ENCODE measurements around the gene GAS7.
"Not testable (repeated sequence)": the region's sequence is repeated elsewhere in the genome, so short reads cannot be mapped to it uniquely, and the experiment has no call there.

GAS7 gene

GRCh38 chr17:10021272-10021984, 177.0 kb downstream of the GAS7 start:
- DNase-seq (ENCODE audit: low spot score) = no peak

GRCh38 chr17:10019941-10020451, 178.4 kb downstream of the GAS7 start:
- DNase-seq (ENCODE audit: low spot score) = no peak

GRCh38 chr17:10018461-10018891, 179.9 kb downstream of the GAS7 start:
- DNase-seq (ENCODE audit: low spot score) = no peak

GRCh38 chr17:10016958-10017570, 181.3 kb downstream of the GAS7 start:
- not testable (repeated sequence) for DNase-seq (ENCODE audit: low spot score)

GRCh38 chr17:10013365-10014112, 184.9 kb downstream of the GAS7 start:
- no peak for DNase-seq (ENCODE audit: low spot score)

- DNase-seq (ENCODE audit: low spot score) = no peak
Observed at GRCh38 chr17:10010752-10011151, 187.7 kb downstream of the GAS7 start.

GRCh38 chr17:10003705-10004104, 194.7 kb downstream of the GAS7 start:
- no peak for DNase-seq (ENCODE audit: low spot score)

GRCh38 chr17:10002567-10003360, 195.6 kb downstream of the GAS7 start:
- not testable (repeated sequence) for DNase-seq (ENCODE audit: low spot score)

GRCh38 chr17:10001306-10001873, 197.0 kb downstream of the GAS7 start:
- no peak for DNase-seq (ENCODE audit: low spot score)

- DNase-seq (ENCODE audit: low spot score) = no peak
Observed at GRCh38 chr17:9999919-10000695, 198.3 kb downstream of the GAS7 start.

GRCh38 chr17:9998060-9998459, 200.3 kb downstream of the GAS7 start:
- no peak for DNase-seq (ENCODE audit: low spot score)

- no peak for DNase-seq (ENCODE audit: low spot score)
Observed at GRCh38 chr17:9994761-9995160, 203.6 kb downstream of the GAS7 start.

- DNase-seq (ENCODE audit: low spot score) = no peak
Observed at GRCh38 chr17:9991796-9992195, 206.6 kb downstream of the GAS7 start.

GRCh38 chr17:9991351-9991750, 207.1 kb downstream of the GAS7 start:
- no peak for DNase-seq (ENCODE audit: low spot score)

- peak; percentile 50 for DNase-seq (ENCODE audit: low spot score)
Observed at GRCh38 chr17:9987779-9988585, 210.4 kb downstream of the GAS7 start.

- no peak for DNase-seq (ENCODE audit: low spot score)
Observed at GRCh38 chr17:9986754-9987382, 211.5 kb downstream of the GAS7 start.

- DNase-seq (ENCODE audit: low spot score) = no peak
Observed at GRCh38 chr17:9985646-9986045, 212.8 kb downstream of the GAS7 start.

GRCh38 chr17:9984768-9985167, 213.6 kb downstream of the GAS7 start:
- DNase-seq (ENCODE audit: low spot score) = no peak

GRCh38 chr17:9982159-9982558, 216.2 kb downstream of the GAS7 start:
- DNase-seq (ENCODE audit: low spot score) = no peak

All from COLO829 (cell line).